ENCODE measurements around the gene FUT3. TPM values are rescaled to one million over a fixed set of nuclear protein-coding genes. Genes with fewer than 3 reads are reported as not detected.

Gene FUT3
- total RNA-seq, 1 experiment from 2014 or later = 0.48 TPM

DNA sequence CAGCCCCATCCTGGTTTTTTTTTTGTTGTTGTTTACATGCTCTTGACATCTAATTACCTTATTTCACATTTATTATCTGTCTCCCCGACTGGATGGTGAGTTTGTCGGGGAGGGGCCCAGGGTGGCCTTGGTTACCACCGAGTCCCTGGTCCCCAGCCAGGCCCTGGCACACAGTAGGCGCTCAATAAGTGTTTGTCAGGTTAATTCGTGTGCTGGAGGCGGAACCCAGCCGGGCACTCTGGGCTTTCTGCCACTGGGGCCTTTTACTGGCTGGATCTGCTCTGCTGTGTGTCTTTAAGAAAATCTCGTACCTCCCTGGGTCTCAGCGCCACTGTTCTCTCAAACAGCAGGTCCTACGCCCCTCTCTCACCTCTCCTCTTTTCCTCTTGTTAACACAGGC, 41.8 kb downstream of the FUT3 start:
- ChIA-PET POLR2A (no interaction called here), CTCF (interaction anchor here (4.1 kb wide), 1 partner anchor 19 kb away, joined by 19 read pairs; no protein-coding TSS in a partner anchor)
- Mint-ChIP-seq H3K27me3 (ENCODE audit: low read depth) (peaks cover 9% of the 10 kb centered on the region), H3K4me1 (peaks cover 3% of the 10 kb centered on the region; the same call in 1 of the 2 replicates), H3K9me3 (no peaks in the 10 kb centered on the region), H3K36me3 (no peaks in the 10 kb centered on the region), H3K4me3 (no peak overlapping the region), H3K27ac (no peak overlapping the region)
- ATAC-seq = no peak
- no peak for TF ChIP-seq FOXP1 (CRISPR knock-in tag; IDR thresholded peaks at IDR 0.05; ENCODE audit: borderline replicate concordance)
- TF ChIP-seq SP1 (CRISPR knock-in tag; conservative IDR thresholded peaks at IDR 0.05) = no peak
- TF ChIP-seq, protein P1, sequence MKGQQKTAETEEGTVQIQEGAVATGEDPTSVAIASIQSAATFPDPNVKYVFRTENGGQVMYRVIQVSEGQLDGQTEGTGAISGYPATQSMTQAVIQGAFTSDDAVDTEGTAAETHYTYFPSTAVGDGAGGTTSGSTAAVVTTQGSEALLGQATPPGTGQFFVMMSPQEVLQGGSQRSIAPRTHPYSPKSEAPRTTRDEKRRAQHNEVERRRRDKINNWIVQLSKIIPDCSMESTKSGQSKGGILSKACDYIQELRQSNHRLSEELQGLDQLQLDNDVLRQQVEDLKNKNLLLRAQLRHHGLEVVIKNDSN (CRISPR knock-in tag; IDR thresholded peaks at IDR 0.05) = no peak
- TF ChIP-seq, protein P2, sequence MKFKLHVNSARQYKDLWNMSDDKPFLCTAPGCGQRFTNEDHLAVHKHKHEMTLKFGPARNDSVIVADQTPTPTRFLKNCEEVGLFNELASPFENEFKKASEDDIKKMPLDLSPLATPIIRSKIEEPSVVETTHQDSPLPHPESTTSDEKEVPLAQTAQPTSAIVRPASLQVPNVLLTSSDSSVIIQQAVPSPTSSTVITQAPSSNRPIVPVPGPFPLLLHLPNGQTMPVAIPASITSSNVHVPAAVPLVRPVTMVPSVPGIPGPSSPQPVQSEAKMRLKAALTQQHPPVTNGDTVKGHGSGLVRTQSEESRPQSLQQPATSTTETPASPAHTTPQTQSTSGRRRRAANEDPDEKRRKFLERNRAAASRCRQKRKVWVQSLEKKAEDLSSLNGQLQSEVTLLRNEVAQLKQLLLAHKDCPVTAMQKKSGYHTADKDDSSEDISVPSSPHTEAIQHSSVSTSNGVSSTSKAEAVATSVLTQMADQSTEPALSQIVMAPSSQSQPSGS (CRISPR knock-in tag; IDR thresholded peaks at IDR 0.05; ENCODE audit: borderline replicate concordance, low read depth) = no peak
- TF ChIP-seq CREB1 (CRISPR knock-in tag; IDR thresholded peaks at IDR 0.05) = no peak
- TF ChIP-seq RELA (CRISPR knock-in tag; IDR thresholded peaks at IDR 0.05; ENCODE audit: borderline replicate concordance) = no peak
- no peak for TF ChIP-seq ELF4 (CRISPR knock-in tag; IDR thresholded peaks at IDR 0.05; ENCODE audit: low read depth)
- no peak for TF ChIP-seq EMX1 (CRISPR knock-in tag; IDR thresholded peaks at IDR 0.05)
- TF ChIP-seq FOXJ3 (CRISPR knock-in tag; IDR thresholded peaks at IDR 0.05; ENCODE audit: borderline replicate concordance) = no peak
- TF ChIP-seq JUN (CRISPR knock-in tag; IDR thresholded peaks at IDR 0.05) = no peak
- no peak for TF ChIP-seq MXD4 (CRISPR knock-in tag; IDR thresholded peaks at IDR 0.05; ENCODE audit: borderline replicate concordance)
- TF ChIP-seq CBFB (CRISPR knock-in tag; IDR thresholded peaks at IDR 0.05; ENCODE audit: low read depth) = no peak
- TF ChIP-seq, protein P3, sequence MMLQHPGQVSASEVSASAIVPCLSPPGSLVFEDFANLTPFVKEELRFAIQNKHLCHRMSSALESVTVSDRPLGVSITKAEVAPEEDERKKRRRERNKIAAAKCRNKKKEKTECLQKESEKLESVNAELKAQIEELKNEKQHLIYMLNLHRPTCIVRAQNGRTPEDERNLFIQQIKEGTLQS (CRISPR knock-in tag; conservative IDR thresholded peaks at IDR 0.05) = no peak
- TF ChIP-seq, protein P4, sequence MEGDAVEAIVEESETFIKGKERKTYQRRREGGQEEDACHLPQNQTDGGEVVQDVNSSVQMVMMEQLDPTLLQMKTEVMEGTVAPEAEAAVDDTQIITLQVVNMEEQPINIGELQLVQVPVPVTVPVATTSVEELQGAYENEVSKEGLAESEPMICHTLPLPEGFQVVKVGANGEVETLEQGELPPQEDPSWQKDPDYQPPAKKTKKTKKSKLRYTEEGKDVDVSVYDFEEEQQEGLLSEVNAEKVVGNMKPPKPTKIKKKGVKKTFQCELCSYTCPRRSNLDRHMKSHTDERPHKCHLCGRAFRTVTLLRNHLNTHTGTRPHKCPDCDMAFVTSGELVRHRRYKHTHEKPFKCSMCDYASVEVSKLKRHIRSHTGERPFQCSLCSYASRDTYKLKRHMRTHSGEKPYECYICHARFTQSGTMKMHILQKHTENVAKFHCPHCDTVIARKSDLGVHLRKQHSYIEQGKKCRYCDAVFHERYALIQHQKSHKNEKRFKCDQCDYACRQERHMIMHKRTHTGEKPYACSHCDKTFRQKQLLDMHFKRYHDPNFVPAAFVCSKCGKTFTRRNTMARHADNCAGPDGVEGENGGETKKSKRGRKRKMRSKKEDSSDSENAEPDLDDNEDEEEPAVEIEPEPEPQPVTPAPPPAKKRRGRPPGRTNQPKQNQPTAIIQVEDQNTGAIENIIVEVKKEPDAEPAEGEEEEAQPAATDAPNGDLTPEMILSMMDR (IDR thresholded peaks at IDR 0.05) = no peak
- TF ChIP-seq, protein P5, sequence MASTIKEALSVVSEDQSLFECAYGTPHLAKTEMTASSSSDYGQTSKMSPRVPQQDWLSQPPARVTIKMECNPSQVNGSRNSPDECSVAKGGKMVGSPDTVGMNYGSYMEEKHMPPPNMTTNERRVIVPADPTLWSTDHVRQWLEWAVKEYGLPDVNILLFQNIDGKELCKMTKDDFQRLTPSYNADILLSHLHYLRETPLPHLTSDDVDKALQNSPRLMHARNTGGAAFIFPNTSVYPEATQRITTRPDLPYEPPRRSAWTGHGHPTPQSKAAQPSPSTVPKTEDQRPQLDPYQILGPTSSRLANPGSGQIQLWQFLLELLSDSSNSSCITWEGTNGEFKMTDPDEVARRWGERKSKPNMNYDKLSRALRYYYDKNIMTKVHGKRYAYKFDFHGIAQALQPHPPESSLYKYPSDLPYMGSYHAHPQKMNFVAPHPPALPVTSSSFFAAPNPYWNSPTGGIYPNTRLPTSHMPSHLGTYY (CRISPR knock-in tag; IDR thresholded peaks at IDR 0.05) = no peak
- TF ChIP-seq ZNF263 (CRISPR knock-in tag; IDR thresholded peaks at IDR 0.05; ENCODE audit: low read depth) = no peak
- TF ChIP-seq NFE2L1 (CRISPR knock-in tag; IDR thresholded peaks at IDR 0.05) = no peak
- TF ChIP-seq, protein P6, sequence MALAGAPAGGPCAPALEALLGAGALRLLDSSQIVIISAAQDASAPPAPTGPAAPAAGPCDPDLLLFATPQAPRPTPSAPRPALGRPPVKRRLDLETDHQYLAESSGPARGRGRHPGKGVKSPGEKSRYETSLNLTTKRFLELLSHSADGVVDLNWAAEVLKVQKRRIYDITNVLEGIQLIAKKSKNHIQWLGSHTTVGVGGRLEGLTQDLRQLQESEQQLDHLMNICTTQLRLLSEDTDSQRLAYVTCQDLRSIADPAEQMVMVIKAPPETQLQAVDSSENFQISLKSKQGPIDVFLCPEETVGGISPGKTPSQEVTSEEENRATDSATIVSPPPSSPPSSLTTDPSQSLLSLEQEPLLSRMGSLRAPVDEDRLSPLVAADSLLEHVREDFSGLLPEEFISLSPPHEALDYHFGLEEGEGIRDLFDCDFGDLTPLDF (CRISPR knock-in tag; IDR thresholded peaks at IDR 0.05) = no peak
- no peak for DNase-seq (ENCODE audit: low spot score)

DNA sequence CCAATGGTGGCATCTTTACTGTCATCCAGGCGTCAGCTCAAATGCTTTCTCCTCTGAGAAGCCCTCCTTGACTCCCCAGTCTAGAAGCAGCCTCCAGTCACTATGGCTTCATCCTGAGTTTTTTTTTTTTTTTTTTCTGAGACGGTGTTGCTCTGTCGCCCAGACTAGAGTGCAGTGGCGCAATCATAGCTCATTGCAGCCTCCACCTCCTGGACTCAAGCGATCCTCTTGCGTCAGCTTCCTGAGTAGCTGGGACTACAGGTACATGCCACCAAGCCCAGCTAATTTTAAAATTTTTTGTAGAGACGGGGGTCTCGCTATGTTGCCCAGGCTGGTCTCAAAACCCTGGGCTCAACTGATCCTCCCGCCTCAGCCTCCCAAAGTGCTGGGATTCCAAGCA, 42.2 kb downstream of the FUT3 start:
- peaks cover 13% of the 10 kb centered on the region for H3K27me3 Mint-ChIP-seq (ENCODE audit: low read depth)
- no peak for ATAC-seq
- H3K4me3 Mint-ChIP-seq = no peak overlapping the region
- CTCF ChIA-PET = interaction anchor here (1.0 to 4.1 kb wide), 3 partner anchors 19 to 213 kb away, joined by 3 to 19 read pairs (median 7); no protein-coding TSS in a partner anchor
- DNase-seq (ENCODE audit: low spot score) = no peak
- POLR2A ChIA-PET = interaction anchor here (0.6 to 1.1 kb wide), 2 partner anchors 19 to 549 kb away, joined by 3 read pairs; no protein-coding TSS in a partner anchor
- no peaks in the 10 kb centered on the region for H3K9me3 Mint-ChIP-seq
- TF ChIP-seq GABPB1 (CRISPR knock-in tag; IDR thresholded peaks at IDR 0.05) (peak; percentile 82), TCF7 (CRISPR knock-in tag; IDR thresholded peaks at IDR 0.05; ENCODE audit: low read depth) (no peak), RELA (CRISPR knock-in tag; IDR thresholded peaks at IDR 0.05; ENCODE audit: borderline replicate concordance) (no peak), GTF2I (CRISPR knock-in tag; conservative IDR thresholded peaks at IDR 0.05) (no peak), GRHL2 (CRISPR knock-in tag; IDR thresholded peaks at IDR 0.05; ENCODE audit: insufficient replicate concordance, severe bottlenecking) (no peak)
- TF ChIP-seq, protein P4 (IDR thresholded peaks at IDR 0.05) = no peak
- TF ChIP-seq, protein P7, sequence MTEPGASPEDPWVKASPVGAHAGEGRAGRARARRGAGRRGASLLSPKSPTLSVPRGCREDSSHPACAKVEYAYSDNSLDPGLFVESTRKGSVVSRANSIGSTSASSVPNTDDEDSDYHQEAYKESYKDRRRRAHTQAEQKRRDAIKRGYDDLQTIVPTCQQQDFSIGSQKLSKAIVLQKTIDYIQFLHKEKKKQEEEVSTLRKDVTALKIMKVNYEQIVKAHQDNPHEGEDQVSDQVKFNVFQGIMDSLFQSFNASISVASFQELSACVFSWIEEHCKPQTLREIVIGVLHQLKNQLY (CRISPR knock-in tag; IDR thresholded peaks at IDR 0.05) = no peak
- H3K36me3 Mint-ChIP-seq = no peaks in the 10 kb centered on the region
- no peak overlapping the region for H3K27ac Mint-ChIP-seq
- H3K4me1 Mint-ChIP-seq = peaks cover 5% of the 10 kb centered on the region; the same call in 1 of the 2 replicates

Measured in WTC11 (cell line).